Caco-2 (cell line): Measurements from ENCODE around the gene ANTXR2. TPM values are rescaled to one million over a fixed set of nuclear protein-coding genes. Genes with fewer than 3 reads are reported as not detected.

Experiments
- BruUV-seq: library from RNA; stranded (reverse); fragments of 400-500 nt; replicated peaks from 2 replicates; lab custom pipeline; 2021; lab: Mats Ljungman, UMichigan
- CTCF ChIA-PET: fragments of 300-600 bp; sonication (Branson Sonifier 250); formaldehyde crosslinking; loops from one replicate; lab custom pipeline; 2022; ENCODE audit warnings: antibody characterized with exemption; lab: Charles Lee
- POLR2A ChIA-PET: fragments of 300-600 bp; sonication (Branson Sonifier 250); formaldehyde crosslinking; loops from one replicate; lab custom pipeline; 2022; ENCODE audit warnings: antibody characterized with exemption; lab: Charles Lee
- DNase-seq, 2 experiments: peaks; one replicate each; pipeline versions ENCODE4 v3.0.0 to v3.0.0-alpha.2; 2020 to 2022
- H3K27me3 ChIP-seq: replicated peaks from 2 replicates; pipeline ENCODE4 v1.6.0; 2011; ENCODE audit warnings: low read length; ENCODE audit not compliant: control insufficient read depth, insufficient read depth
- H3K36me3 ChIP-seq: 2 replicates; pipeline ENCODE4 v1.5.1; 2011; ENCODE audit warnings: low read length; ENCODE audit not compliant: control insufficient read depth, insufficient read depth
- H3K4me1 ChIP-seq: fragments of 250-450 bp; sonication (Bioruptor Pico); 2 replicates; pipeline ENCODE4 v1.5.1; 2020; ENCODE audit warnings: mild to moderate bottlenecking
- H3K4me3 ChIP-seq: 2 replicates; pipeline ENCODE4 v1.5.1; 2011; ENCODE audit warnings: low read depth, mild to moderate bottlenecking, control low read depth, low read length
- H3K9me3 ChIP-seq: fragments of 250-450 bp; sonication (Bioruptor Pico); 2 replicates; pipeline ENCODE4 v1.5.1; 2020; ENCODE audit warnings: mild to moderate bottlenecking, moderate library complexity
- H3K27ac Mint-ChIP-seq: one replicate; pipeline ENCODE4 v1.8.0; 2022; ENCODE audit warnings: mixed read lengths; ENCODE audit not compliant: unreplicated experiment
- H3K27me3 Mint-ChIP-seq: one replicate; pipeline ENCODE4 v1.8.0; 2022; ENCODE audit warnings: mixed read lengths; ENCODE audit not compliant: insufficient read depth, unreplicated experiment
- H3K36me3 Mint-ChIP-seq: one replicate; pipeline ENCODE4 v1.8.0; 2022; ENCODE audit warnings: mild to moderate bottlenecking, mixed read lengths; ENCODE audit not compliant: insufficient read depth, unreplicated experiment
- H3K4me1 Mint-ChIP-seq: one replicate; pipeline ENCODE4 v1.8.0; 2022; ENCODE audit warnings: low read depth, mixed read lengths; ENCODE audit not compliant: unreplicated experiment
- H3K4me3 Mint-ChIP-seq: one replicate; pipeline ENCODE4 v1.8.0; 2022; ENCODE audit warnings: mild to moderate bottlenecking, moderate library complexity, mixed read lengths; ENCODE audit not compliant: unreplicated experiment
- H3K9me3 Mint-ChIP-seq: one replicate; pipeline ENCODE4 v1.8.0; 2022; ENCODE audit warnings: mixed read lengths; ENCODE audit not compliant: unreplicated experiment
- intact Hi-C: fragments of 100-400 bp; cut with micrococcal nuclease; formaldehyde crosslinking; loops from one replicate; pipeline ENCODE4 v1.10.0; 2022; ENCODE audit not compliant: unreplicated experiment
- total RNA-seq: library from RNA; stranded (reverse); gene quantifications from 2 replicates; pipeline ENCODE4 v1.2.3, GENCODE V29; 2022
- TF ChIP-seq, protein P1 (sequence below), 2 experiments: fragments of 200-600 bp in 1 of 2; IDR thresholded peaks; 1 replicate in 1 of 2; 2 replicates in 1 of 2; pipeline versions ENCODE4 v1.5.1 to v1.8.0; 2011 to 2022; ENCODE audit warnings: antibody characterized with exemption in 1 of 2, control low read depth in 1 of 2, inconsistent platforms in 1 of 2, low read depth in 1 of 2, low read length in 1 of 2, mild to moderate bottlenecking in 1 of 2, moderate library complexity in 1 of 2; ENCODE audit not compliant: insufficient read depth in 1 of 2, severe bottlenecking in 1 of 2, unreplicated experiment in 1 of 2

Gene ANTXR2
- total RNA-seq, 1 experiment from 2014 or later: 1.4 TPM

DNA sequence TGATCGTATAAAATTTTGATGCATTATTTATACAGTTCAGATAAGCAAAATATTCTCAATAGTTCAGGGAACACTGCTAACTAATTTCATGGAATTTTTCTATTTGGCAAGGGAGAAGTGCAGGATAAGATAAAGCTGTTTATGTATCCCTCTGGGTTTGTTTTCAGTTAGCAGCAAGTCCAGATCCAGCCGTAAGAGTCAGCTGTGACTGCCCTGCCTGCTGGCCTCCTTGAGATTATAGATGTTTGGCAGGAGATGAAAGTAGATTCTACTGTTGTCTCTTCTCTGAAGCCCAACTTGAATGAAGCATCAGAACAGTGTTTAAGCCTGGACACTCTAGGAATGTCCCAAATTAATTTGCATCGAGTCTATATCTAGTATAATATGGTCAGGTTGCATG, 29.5 kb downstream of the ANTXR2 start:
- ChIA-PET POLR2A (no interaction called here), CTCF (no interaction called here)
- no peaks in the 10 kb centered on the region for H3K9me3 ChIP-seq
- no peaks in the 10 kb centered on the region for H3K27me3 ChIP-seq
- no peak overlapping the region for H3K4me3 ChIP-seq
- no peaks in the 10 kb centered on the region for H3K36me3 ChIP-seq
- Mint-ChIP-seq H3K9me3 (no peaks in the 10 kb centered on the region), H3K27ac (no peak overlapping the region), H3K4me3 (no peak overlapping the region), H3K27me3 (no peaks in the 10 kb centered on the region), H3K36me3 (no peaks in the 10 kb centered on the region), H3K4me1 (no peaks in the 10 kb centered on the region)
- no peaks in the 10 kb centered on the region for H3K4me1 ChIP-seq
- no TSS peak for BruUV-seq
- TF ChIP-seq, protein P1, sequence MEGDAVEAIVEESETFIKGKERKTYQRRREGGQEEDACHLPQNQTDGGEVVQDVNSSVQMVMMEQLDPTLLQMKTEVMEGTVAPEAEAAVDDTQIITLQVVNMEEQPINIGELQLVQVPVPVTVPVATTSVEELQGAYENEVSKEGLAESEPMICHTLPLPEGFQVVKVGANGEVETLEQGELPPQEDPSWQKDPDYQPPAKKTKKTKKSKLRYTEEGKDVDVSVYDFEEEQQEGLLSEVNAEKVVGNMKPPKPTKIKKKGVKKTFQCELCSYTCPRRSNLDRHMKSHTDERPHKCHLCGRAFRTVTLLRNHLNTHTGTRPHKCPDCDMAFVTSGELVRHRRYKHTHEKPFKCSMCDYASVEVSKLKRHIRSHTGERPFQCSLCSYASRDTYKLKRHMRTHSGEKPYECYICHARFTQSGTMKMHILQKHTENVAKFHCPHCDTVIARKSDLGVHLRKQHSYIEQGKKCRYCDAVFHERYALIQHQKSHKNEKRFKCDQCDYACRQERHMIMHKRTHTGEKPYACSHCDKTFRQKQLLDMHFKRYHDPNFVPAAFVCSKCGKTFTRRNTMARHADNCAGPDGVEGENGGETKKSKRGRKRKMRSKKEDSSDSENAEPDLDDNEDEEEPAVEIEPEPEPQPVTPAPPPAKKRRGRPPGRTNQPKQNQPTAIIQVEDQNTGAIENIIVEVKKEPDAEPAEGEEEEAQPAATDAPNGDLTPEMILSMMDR (IDR thresholded peaks at IDR 0.05; ENCODE audit: insufficient read depth in 1 of 2, low read depth in 1 of 2, low read length in 1 of 2, severe bottlenecking in 1 of 2, unreplicated experiment in 1 of 2): no peak
- intact Hi-C loops: no loop called here
- no peak for DNase-seq

DNA sequence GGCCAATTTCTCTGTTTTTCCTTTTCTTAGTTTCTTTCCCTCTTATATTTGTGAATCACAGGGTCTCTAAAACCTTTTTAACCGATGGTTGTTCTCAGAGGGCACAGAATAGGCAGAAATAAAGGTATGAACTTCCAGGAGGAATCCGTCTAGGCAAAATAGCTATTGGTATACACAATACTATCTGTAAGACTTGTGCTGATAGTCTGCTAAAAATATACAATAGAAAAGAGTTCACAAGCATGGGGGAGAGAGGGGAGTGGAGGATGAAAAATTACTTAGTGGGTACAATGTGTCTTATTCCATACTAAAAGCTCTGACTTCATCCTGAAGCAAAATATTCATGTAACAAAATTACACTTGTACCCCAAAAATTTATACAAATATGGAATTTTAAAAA, 30.2 kb downstream of the ANTXR2 start:
- BruUV-seq: no TSS peak
- ChIA-PET POLR2A (no interaction called here), CTCF (no interaction called here)
- intact Hi-C loops: no loop called here
- no peaks in the 10 kb centered on the region for H3K9me3 ChIP-seq
- H3K4me1 ChIP-seq: no peaks in the 10 kb centered on the region
- Mint-ChIP-seq H3K9me3 (no peaks in the 10 kb centered on the region), H3K4me1 (no peaks in the 10 kb centered on the region), H3K4me3 (no peak overlapping the region), H3K27ac (no peak overlapping the region), H3K27me3 (no peaks in the 10 kb centered on the region), H3K36me3 (no peaks in the 10 kb centered on the region)
- DNase-seq: no peak
- H3K36me3 ChIP-seq: no peaks in the 10 kb centered on the region
- no peak overlapping the region for H3K4me3 ChIP-seq
- H3K27me3 ChIP-seq: no peaks in the 10 kb centered on the region
- TF ChIP-seq, protein P1 (IDR thresholded peaks at IDR 0.05; ENCODE audit: insufficient read depth in 1 of 2, low read depth in 1 of 2, low read length in 1 of 2, severe bottlenecking in 1 of 2, unreplicated experiment in 1 of 2): no peak

DNA sequence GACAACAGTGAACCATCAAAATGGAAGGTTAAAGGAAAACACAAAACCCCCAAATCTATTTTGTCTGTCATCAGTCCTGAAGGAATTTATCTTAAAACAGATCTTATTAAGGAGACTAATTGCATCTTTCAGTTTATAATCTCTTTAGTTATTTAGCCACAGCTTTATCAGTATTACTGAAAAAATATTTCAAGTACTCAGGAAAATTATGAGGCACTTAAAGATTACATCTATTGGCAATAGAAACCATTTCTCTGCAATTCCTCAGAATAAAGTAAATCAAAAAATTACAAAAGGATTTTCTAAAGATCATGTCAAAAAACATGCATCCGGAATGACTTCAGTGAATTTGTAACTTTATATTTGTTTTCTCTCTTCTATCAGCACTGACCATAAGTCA, 35.2 kb downstream of the ANTXR2 start:
- Histone ChIP-seq H3K27me3 (no peaks in the 10 kb centered on the region), H3K9me3 (no peaks in the 10 kb centered on the region), H3K4me3 (no peak overlapping the region), H3K36me3 (no peaks in the 10 kb centered on the region), H3K4me1 (no peaks in the 10 kb centered on the region)
- intact Hi-C loops: loop anchor here (10.0 kb wide), 1 partner anchor 177 kb away; no protein-coding TSS in a partner anchor
- DNase-seq: no peak
- H3K4me3 Mint-ChIP-seq: no peak overlapping the region
- TF ChIP-seq, protein P1 (IDR thresholded peaks at IDR 0.05; ENCODE audit: insufficient read depth in 1 of 2, low read depth in 1 of 2, low read length in 1 of 2, severe bottlenecking in 1 of 2, unreplicated experiment in 1 of 2): no peak
- ChIA-PET POLR2A (no interaction called here), CTCF (no interaction called here)
- no TSS peak for BruUV-seq
- H3K36me3 Mint-ChIP-seq: no peaks in the 10 kb centered on the region
- no peak overlapping the region for H3K27ac Mint-ChIP-seq
- no peaks in the 10 kb centered on the region for H3K9me3 Mint-ChIP-seq
- H3K4me1 Mint-ChIP-seq: no peaks in the 10 kb centered on the region
- H3K27me3 Mint-ChIP-seq: no peaks in the 10 kb centered on the region
